Ovary (tissue), 3 donors: ENCODE data around the gene BCAM.
"Not testable (repeated sequence)": the region's sequence is repeated elsewhere in the genome, so short reads cannot be mapped to it uniquely, and the experiment has no call there.

Experiments
- CTCF ChIP-seq, 3 donors: fragments of 450-650 bp in 2 of 3; fragments of 200-600 bp in 1 of 3; IDR thresholded peaks; one replicate each; pipeline versions ENCODE4 v1.5.1 to v1.8.0; 2016 to 2022; ENCODE audit warnings: antibody characterized with exemption in 3 of 3, mild to moderate bottlenecking in 1 of 3
- POLR2A ChIP-seq: fragments of 450-650 bp; IDR thresholded peaks from one replicate; pipeline ENCODE4 v1.6.1; 2017; ENCODE audit warnings: antibody characterized with exemption, mild to moderate bottlenecking, moderate library complexity
- donor health status: DM: no; HTN: no; CAD: no.

DNA sequence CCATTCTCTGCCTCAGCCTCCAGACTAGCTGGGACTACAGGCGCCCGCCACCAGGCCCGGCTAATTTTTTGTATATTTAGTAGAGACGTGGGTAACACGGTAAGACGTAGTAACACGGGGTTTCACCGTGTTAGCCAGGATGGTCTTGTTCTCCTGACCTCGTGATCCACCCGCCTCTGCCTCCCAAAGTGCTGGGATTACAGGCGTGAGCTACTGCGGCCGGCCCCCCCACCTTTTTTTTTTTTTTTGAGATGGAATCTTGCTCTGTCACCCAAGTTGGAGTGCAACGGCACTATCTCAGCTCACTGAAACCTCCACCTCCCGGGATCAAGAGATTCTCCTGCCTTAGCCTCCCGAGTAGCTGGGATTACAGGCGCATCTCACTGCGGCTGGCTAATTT, 36.8 kb upstream of the BCAM start:
- not testable (repeated sequence) for TF ChIP-seq CTCF (IDR thresholded peaks at IDR 0.05); POLR2A
